ENCODE data around the gene GRIPAP1.

The GRIPAP1 gene

GRCh38 chrX:49002091-49002935 is at the start of gene GRIPAP1:
TSS of gene GRIPAP1 (minus strand) at chrX:49002264. CDS start at chrX:49002229, 35 bp downstream.
- peak; percentile 91 for DNase-seq (ENCODE audit: low spot score)

- DNase-seq (ENCODE audit: low spot score): no peak
Measured at GRCh38 chrX:49043987-49044281, 41.9 kb upstream of the GRIPAP1 start.

- peak; percentile 99 for DNase-seq (ENCODE audit: low spot score)
Measured at GRCh38 chrX:49043220-49043986, 41.3 kb upstream of the GRIPAP1 start, which contains the start of gene TFE3. TSS of gene TFE3 (minus strand) at chrX:49043357. CDS start at chrX:49043226, 131 bp downstream.

GRCh38 chrX:49042581-49043219 is 40.6 kb upstream of the GRIPAP1 start:
- DNase-seq (ENCODE audit: low spot score): peak; percentile 47

- DNase-seq (ENCODE audit: low spot score): peak; percentile 49
Measured at GRCh38 chrX:49041744-49042580, 39.9 kb upstream of the GRIPAP1 start.

GRCh38 chrX:49040376-49040955 is 38.4 kb upstream of the GRIPAP1 start:
- no peak for DNase-seq (ENCODE audit: low spot score)

- DNase-seq (ENCODE audit: low spot score): peak; percentile 79
Measured at GRCh38 chrX:49039598-49040375, 37.7 kb upstream of the GRIPAP1 start.

- no peak for DNase-seq (ENCODE audit: low spot score)
Measured at GRCh38 chrX:49037883-49038475, 35.9 kb upstream of the GRIPAP1 start.

- DNase-seq (ENCODE audit: low spot score): no peak
Measured at GRCh38 chrX:49030283-49030682, 28.2 kb upstream of the GRIPAP1 start.

GRCh38 chrX:49029876-49030275 is 27.8 kb upstream of the GRIPAP1 start:
- DNase-seq (ENCODE audit: low spot score): peak; percentile 11

GRCh38 chrX:49019599-49020249 is 17.7 kb upstream of the GRIPAP1 start:
- DNase-seq (ENCODE audit: low spot score): no peak

GRCh38 chrX:49019050-49019449 is 17.0 kb upstream of the GRIPAP1 start:
- no peak for DNase-seq (ENCODE audit: low spot score)

GRCh38 chrX:49003696-49004095 is 1.6 kb upstream of the GRIPAP1 start:
- DNase-seq (ENCODE audit: low spot score): no peak

GRCh38 chrX:49001521-49002090 is 458 bp downstream of the GRIPAP1 start:
- no peak for DNase-seq (ENCODE audit: low spot score)

GRCh38 chrX:49000636-49001035 is 1.4 kb downstream of the GRIPAP1 start:
- no peak for DNase-seq (ENCODE audit: low spot score)

- DNase-seq (ENCODE audit: low spot score): no peak
Measured at GRCh38 chrX:48999030-48999429, 3.0 kb downstream of the GRIPAP1 start.

GRCh38 chrX:48998391-48998790 is 3.7 kb downstream of the GRIPAP1 start:
- DNase-seq (ENCODE audit: low spot score): no peak

GRCh38 chrX:48997865-48998264 is 4.2 kb downstream of the GRIPAP1 start:
- no peak for DNase-seq (ENCODE audit: low spot score)

- no peak for DNase-seq (ENCODE audit: low spot score)
Measured at GRCh38 chrX:48997455-48997854, 4.6 kb downstream of the GRIPAP1 start.
